SW480 (cell line): Measurements from ENCODE around the gene DST.
A peak's percentile ranks its signal among the peaks of the same experiment; 100 is the strongest.

Experiments
- DNase-seq: peaks from one replicate; pipeline ENCODE4 v3.0.0-alpha.2; 2016; ENCODE audit warnings: low spot score

Gene DST

DNA sequence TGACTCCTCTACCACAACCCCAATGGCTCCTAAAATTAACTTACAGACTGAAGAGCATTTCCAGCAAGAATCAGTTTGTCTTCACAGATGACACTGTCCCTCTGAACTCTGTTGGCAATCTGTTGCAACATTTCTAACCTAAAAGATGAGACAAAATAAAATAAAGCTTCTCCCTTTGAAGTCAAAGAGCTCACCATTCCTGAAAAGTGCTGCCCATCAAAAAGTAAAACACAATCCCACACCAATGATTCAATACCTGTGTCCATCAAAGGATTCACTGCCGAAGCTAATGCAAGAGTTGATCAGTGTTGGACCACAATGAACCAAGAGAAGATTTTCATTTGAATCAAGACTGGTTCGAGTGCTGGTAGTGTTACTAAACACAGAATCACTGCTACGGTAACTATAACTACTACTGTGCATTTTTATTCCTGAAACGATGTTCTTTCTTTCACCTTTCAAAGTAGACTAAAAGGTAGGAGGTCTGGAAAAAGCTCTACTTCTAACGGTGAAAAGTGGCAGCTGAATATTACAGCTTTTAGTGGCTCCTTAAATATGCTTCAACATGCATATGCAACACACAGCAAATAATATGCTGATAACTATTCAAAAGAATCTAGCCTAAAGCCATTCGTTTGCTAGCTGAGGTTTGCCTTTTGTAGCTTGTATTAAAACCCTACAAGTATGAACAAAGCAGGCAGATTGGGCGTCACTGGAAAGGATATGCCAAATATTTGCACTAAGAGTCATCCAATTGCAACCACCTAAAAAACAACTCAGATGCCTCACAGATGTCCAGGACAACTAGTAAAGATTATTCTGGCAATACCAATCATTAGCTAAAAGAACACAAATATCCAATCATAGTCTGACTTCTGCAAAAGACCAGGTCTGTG is at the start of gene DST:
Gene DST (minus strand): TSS at position 524 of the 896 bp plus-strand sequence.
- DNase-seq: no peak

DNA sequence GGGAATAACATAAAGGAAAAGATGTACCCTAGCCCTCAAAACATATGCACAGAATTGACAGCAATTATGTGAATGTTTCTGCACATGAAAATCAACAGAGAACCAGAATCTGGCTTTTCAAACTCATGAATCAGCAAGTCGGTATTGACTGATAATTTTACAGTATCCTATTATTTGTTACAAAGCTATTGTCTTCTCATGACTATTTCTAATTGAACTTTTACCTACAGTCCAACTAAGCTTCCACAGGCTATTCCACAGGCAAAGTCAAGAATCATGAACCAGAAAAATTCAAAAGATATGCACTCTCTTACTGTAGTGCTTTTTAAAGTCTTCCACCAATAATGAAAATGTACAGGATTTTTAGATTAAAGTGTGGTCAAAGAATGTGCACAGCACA is 49.1 kb upstream of the DST start:
- DNase-seq: no peak

GRCh38 chr6:56691286-56691595 is 48.6 kb upstream of the DST start:
- no peak for DNase-seq

DNA sequence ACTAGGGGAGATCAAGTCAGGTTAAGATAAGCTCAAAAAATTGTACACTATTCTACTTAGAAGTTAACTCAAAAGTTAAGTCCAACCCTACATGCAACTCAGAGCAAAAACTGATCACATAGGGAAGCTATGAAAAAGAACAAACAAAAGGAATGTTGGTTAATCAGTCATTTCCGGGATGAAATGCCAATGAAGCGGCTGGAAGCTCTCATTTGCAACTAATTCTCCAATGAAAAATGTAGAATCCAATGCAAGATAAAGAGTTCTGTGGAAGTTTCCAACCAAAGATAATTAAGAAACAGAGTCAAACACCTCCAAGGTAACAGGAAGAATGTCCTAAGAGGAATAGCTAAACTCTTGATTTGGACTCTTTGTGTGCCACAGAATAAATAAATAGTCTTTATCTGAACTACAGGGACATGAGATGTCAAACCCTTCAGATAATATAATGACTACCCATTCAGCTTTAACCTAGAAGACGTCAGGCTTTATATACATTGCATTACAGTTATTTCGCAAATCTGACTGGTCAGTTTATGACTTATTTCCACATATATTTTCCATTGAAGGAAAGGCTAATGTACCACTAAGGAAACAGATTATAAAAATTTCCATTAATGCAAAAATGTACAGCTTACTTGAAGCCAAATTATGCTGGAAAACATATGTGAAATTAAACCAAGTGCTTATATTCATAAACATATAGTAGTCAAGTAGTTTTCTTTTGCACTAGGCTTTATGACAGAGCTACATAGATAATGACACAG is 48.0 kb upstream of the DST start:
- DNase-seq: no peak

DNA sequence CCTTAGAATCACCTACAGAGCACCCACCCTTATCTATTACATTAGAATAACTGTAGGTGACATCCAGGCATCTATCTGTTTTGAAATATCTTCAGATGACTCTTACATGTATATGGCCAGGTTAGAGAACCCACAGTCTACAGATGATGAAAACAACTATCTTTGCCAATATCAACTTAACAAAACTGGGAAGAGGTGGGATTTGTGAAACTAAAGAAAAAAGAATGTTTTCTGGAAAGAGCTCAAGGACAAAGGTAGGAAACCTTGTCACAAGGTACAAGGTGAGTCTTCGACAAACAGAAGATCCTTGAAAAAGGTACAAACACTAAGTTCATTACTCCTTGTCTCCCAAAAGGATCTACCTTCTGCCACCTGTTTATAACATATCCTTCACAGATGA is 47.0 kb upstream of the DST start:
- no peak for DNase-seq

DNA sequence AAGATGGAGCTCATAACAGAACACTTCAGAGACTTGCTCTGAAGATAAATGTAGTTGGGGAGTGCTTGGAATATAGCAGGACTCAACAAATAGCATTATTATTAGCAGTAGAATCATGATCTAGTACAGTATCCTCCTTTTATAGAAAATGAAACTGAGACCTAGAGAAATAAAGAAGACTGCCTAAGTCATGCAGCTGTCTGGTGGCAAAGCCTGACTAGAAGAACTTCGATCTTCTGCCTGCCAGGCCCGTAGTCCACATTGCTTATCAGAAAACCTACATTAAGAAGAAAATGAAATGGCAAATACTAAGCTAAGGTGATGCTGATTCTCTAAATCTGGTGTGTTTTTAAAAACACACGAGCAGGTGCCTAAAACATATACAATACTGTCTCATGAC is 46.4 kb upstream of the DST start:
- no peak for DNase-seq

GRCh38 chr6:56688521-56688920 is 45.8 kb upstream of the DST start:
- DNase-seq: no peak

DNA sequence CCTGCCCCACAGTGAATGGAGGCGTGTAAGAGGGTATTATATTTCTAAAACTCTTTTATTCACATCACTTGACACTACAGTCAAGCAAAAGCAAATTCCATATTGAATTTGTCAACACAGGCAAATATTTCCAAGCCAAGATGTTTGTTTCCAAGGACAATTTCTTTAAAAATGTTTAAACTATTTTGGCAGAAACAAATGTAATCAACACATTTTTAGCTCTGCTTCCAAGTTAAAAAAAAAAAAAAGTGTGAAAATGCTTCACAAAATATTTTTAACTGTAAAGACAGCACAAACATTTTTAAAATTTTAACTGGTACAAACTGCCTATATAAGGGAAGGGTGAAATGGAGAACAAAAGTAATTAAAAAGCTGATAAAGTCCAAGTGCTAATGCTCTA is 44.9 kb upstream of the DST start:
- no peak for DNase-seq

DNA sequence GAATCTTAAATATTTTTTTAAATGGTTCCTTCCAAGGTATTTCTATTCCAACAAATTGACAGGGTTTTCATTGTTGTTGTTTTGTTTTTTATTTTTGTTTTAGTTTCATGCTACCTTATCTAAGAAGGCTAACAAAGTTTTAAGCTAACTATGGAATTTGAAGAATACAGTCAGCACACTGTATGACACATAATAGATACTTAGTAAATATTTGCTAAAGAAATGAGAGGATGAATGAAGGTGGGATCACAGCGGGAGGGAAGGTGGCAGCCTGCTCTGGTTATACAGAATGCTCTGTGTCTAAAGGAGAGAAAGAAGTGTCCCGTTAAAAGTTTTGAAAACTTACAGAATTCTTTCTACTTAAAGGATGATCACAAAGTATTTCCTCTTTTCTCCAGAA is 43.7 kb upstream of the DST start:
- DNase-seq: no peak

DNA sequence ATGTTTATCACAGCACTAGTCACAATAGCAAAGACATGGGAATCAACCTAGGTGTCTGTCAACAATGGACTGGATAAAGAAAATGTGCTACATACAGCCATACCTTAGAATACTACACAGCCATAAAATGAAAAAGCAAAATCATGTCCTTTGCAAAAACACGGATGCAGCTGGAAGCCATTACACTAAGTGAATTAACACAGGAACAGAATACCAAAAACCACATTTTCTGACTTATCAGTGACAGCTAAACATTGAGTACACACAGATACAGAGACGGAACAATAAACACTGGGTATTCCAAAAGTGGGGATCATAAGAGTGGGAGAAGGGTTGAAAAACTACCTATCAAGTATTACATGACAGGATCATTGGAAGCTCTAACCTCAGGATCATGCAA is 43.3 kb upstream of the DST start:
- DNase-seq: no peak

GRCh38 chr6:56685102-56685733 is 42.5 kb upstream of the DST start:
- no peak for DNase-seq

DNA sequence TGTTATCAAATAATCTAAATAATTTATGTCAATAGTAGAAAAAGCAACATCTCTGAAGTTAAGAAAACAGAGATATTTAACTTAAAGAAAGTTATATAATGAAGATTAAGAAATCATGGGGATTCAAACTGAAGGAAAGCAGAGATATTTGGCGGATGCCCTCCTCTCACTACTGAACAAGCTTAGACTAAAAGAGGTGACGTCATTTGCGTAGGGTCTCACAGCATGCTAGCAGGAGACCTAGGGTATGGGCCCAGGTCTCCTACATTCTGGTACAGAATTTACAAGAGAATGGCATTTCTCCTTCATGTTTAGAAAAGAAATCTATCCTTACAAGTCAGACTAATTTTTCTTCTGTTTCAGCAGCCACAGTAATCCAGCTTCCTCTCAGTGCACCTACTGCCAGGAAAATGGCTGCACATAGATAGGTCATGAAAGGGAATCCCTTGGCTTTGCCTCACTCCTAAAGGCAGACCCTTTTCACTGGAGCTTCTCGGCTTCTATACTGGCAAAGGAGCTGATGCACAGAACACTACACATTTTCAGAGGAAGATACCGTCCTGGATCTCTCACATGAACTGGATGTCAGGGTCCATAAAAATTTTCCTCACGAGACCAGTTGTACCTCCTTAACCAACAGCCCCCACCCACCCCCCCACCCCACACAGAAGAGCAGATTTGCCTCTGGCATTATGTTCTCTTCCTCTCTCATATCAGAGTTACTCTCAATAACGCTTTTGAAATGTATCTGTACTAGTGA is 41.8 kb upstream of the DST start:
- no peak for DNase-seq

DNA sequence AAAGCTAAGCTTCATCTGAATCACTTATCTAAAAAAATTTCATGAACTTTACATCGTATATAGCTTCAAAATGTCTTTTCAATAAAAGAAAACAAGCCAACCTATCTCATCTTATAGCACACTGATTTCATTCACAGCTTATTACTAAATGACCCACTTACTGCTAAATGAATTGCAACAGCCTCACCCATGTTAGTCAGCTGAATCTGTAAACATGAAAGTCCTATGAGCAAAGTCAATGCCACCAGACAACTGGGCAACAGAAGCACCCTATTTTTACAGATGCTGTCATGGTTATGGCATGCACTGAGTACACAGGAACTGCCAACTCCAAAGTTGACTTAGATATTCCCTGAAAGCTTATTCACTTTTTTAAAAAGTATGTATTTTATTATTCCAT is 41.2 kb upstream of the DST start:
- DNase-seq: peak; percentile 65

DNA sequence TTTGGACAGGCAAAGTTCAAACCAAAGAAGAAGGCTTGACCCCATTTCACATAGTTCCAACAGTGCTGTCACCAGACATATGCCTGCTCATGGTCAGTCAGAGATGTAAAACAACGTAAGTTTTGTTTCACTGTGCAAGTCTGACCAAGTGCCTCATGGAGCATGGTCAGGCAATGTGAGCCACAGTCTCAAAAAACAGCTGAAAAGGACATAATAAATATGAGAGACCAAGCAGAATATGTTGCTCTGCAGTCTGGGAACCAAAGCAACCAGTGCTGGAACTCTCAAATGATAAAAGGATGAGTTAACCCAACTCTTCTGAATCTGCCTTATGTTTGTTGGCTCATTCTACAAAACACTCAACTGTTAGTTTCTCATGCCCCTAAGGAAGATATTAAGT is 39.9 kb upstream of the DST start:
- DNase-seq: no peak

DNA sequence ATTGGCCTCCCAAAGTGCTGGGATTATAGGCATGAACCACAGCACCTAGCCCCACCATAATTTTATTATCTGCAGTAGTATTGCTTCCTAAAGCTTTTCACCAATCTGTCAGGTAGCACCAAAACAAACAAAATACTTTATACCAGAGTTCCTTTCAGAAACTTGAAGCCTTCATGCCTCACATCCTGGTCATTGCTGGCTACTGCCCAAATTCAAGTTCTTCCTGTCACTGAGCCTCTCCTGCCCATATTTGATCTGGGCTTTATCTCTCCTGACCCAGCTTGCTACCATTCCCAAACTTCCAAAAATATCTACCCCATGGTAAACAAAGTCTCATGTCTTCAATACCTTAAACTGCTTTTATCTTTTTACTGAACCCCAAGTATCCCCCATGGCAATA is 34.9 kb upstream of the DST start:
- DNase-seq: no peak

GRCh38 chr6:56671651-56672461 is 29.2 kb upstream of the DST start:
- DNase-seq: no peak

DNA sequence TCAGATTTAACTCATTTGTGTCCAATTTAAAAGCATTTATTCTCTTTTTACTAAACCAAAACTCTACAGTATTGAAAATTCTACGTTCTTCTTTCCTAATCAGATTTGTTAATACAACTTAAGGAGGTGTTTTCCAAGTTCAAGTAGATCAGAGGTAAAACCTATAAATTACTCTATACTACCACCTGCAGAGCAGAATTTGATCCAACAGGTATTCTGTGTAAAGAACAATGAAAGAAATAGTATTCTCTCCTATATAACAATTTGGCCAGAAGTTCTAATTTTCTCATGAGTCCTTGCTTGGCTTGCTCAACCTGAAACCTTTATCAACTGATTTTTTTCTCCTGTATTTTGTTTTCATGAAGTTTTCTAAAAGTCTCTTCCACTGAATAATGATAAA is 28.5 kb upstream of the DST start:
- no peak for DNase-seq

DNA sequence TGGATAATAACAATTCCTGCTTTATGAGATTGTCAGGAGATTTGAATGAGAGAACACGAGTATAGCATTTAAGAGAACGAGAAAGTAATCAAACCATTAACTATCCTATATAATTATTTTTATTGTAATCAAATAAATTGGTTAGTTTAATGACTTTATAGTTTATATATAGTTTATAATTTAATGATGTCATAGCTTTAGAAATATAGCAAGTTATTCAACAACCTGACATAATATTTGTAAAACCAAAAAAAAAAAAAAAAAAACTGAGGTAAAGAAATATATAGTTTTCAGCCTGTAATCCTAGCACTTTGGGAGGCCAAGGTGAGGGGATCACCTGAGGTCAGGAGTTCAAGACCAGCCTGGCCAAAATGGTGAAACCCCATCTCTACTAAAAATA is 26.4 kb upstream of the DST start:
- DNase-seq: no peak

DNA sequence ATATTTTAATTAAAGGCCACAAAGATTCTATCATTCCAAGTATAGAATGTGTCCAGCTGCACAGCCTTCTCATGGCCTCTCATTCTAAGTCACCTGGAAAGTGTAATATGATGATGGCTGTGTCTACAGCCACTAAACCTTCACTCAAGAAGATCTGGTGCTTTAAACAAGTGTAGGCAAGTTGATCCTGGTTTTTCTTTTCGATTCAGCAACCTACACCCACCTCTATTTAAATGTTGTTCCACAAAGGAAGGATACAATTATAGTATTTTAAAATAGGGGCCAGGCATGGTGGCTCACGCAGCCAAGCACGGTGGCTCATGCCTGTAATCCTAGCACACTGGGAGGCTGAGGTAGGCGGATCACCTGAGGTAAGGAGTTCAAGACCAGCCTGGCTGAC is 25.5 kb upstream of the DST start:
- DNase-seq: no peak

- no peak for DNase-seq
These were observed 24.6 kb upstream of the DST start for GRCh38 chr6:56667336-56667735.

GRCh38 chr6:56664029-56664428 is 21.3 kb upstream of the DST start:
- DNase-seq: no peak

GRCh38 chr6:56663344-56663743 is 20.7 kb upstream of the DST start:
- DNase-seq: peak; percentile 59
